NB4 (cell line): ENCODE data around the gene CRACDL.

Experiments used
- CTCF ChIP-seq: IDR thresholded peaks from one replicate; pipeline ENCODE4 v1.5.1; 2012; ENCODE audit warnings: low read depth, low read length
- POLR2A ChIP-seq: IDR thresholded peaks from 2 replicates; pipeline ENCODE4 v1.6.1; 2011; ENCODE audit warnings: mild to moderate bottlenecking; ENCODE audit not compliant: insufficient read length; ENCODE audit errors: extremely low read depth

DNA sequence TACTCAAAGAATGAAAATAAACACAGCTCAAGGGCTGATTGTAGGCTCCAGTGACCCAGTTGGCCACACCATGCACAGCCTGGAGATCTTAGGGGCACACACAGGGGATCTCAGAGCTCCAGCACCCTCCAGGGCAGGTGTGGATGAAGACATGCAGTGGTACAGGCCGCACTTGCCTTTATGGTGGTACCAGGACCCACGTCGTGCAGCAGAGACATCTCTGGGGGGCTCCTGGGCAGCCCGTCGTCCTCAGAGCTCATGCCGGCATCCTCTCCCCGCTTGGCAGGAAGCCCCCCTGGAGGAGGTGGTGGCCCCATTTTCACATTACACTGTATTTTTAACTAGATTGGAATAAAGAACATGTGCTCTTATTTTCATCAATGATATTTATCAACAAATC, 103.9 kb downstream of the CRACDL start:
- TF ChIP-seq CTCF, result no peak
- TF ChIP-seq POLR2A, result no peak
